IMR-90 (cell line): ENCODE results near the gene SLIT3. TPM values are rescaled to one million over a fixed set of nuclear protein-coding genes. Genes with fewer than 3 reads are reported as not detected.

Source experiments
- ATAC-seq: fragments of 200-7000 bp; cut with Tn5 transposase; 2 replicates; pipeline ENCODE4 v1.9.1; 2020; ENCODE audit warnings: low read depth, mild to moderate bottlenecking, moderate library complexity
- BruUV-seq: library from RNA; stranded (reverse); fragments of 400-500 nt; replicated peaks from 2 replicates; lab custom pipeline; 2021; lab: Mats Ljungman, UMichigan
- CTCF ChIA-PET: fragments of 300-600 bp; formaldehyde crosslinking; extraction: SDS; loops from one replicate; lab custom pipeline; 2021; ENCODE audit warnings: antibody characterized with exemption; lab: Yijun Ruan, JAX
- POLR2A ChIA-PET: fragments of 300-600 bp; sonication (Branson Sonifier 250); formaldehyde crosslinking; loops from one replicate; lab custom pipeline; 2022; ENCODE audit warnings: antibody characterized with exemption; ENCODE audit not compliant: unreplicated experiment; lab: Charles Lee
- DNase-seq: peaks from one replicate; pipeline ENCODE4 v3.0.0; 2013
- H2AFZ ChIP-seq: replicated peaks from 2 replicates; pipeline ENCODE3; 2013; ENCODE audit warnings: low read length, mild to moderate bottlenecking; ENCODE audit not compliant: poor library complexity
- H2AK5ac ChIP-seq: 2 replicates; pipeline ENCODE4 v1.6.1; 2013; ENCODE audit warnings: low read depth, low read length, inconsistent platforms
- H2AK9ac ChIP-seq: replicated peaks from 2 replicates; pipeline ENCODE3; 2013; ENCODE audit warnings: mild to moderate bottlenecking, low read depth, low read length, moderate library complexity; ENCODE audit not compliant: poor library complexity
- H2BK120ac ChIP-seq: 2 replicates; pipeline ENCODE4 v1.6.1; 2013; ENCODE audit warnings: low read depth, low read length, inconsistent platforms
- H2BK15ac ChIP-seq: 3 replicates; pipeline ENCODE4 v1.6.1; 2013; ENCODE audit warnings: low read depth, low read length, inconsistent platforms
- H2BK20ac ChIP-seq: 2 replicates; pipeline ENCODE4 v1.6.1; 2013; ENCODE audit warnings: low read depth, mild to moderate bottlenecking, inconsistent platforms, low read length, moderate library complexity
- H2BK5ac ChIP-seq: 2 replicates; pipeline ENCODE4 v1.6.1; 2013; ENCODE audit warnings: mild to moderate bottlenecking, low read depth, low read length, inconsistent platforms; ENCODE audit not compliant: poor library complexity, severe bottlenecking
- H3K14ac ChIP-seq: replicated peaks from 2 replicates; pipeline ENCODE4 v1.6.1; 2013; ENCODE audit warnings: low read depth, low read length, inconsistent platforms
- H3K18ac ChIP-seq: 2 replicates; pipeline ENCODE4 v1.6.1; 2013; ENCODE audit warnings: low read depth, low read length, control low read depth
- H3K23ac ChIP-seq: 2 replicates; pipeline ENCODE4 v1.6.1; 2013; ENCODE audit warnings: low read depth, low read length, inconsistent platforms
- H3K27ac ChIP-seq: 2 replicates; pipeline ENCODE4 v1.5.1; 2013; ENCODE audit warnings: mild to moderate bottlenecking, control low read depth, low read length; ENCODE audit not compliant: insufficient read depth
- H3K27me3 ChIP-seq: 2 replicates; pipeline ENCODE4 v1.6.1; 2013; ENCODE audit warnings: low read length; ENCODE audit not compliant: control insufficient read depth, insufficient read depth
- H3K36me3 ChIP-seq: 2 replicates; pipeline ENCODE4 v1.6.1; 2013; ENCODE audit warnings: low read length, mixed read lengths; ENCODE audit not compliant: control insufficient read depth, insufficient read depth
- H3K4ac ChIP-seq: 2 replicates; pipeline ENCODE4 v1.6.1; 2013; ENCODE audit warnings: low read depth, low read length, inconsistent platforms
- H3K4me1 ChIP-seq: 2 replicates; pipeline ENCODE4 v1.6.1; 2013; ENCODE audit warnings: low read length, mixed read lengths; ENCODE audit not compliant: control insufficient read depth, insufficient read depth
- H3K4me2 ChIP-seq: 2 replicates; pipeline ENCODE4 v1.6.1; 2013; ENCODE audit warnings: low read depth, mild to moderate bottlenecking, control low read depth, low read length, moderate library complexity
- H3K4me3 ChIP-seq: 2 replicates; pipeline ENCODE4 v1.5.1; 2013; ENCODE audit warnings: low read depth, mild to moderate bottlenecking, control low read depth, low read length, moderate library complexity; ENCODE audit not compliant: insufficient read depth
- H3K56ac ChIP-seq: 2 replicates; pipeline ENCODE4 v1.6.1; 2013; ENCODE audit warnings: low read length, inconsistent platforms; ENCODE audit not compliant: insufficient read depth; ENCODE audit errors: extremely low read depth
- H3K79me1 ChIP-seq, 2 experiments: 2 replicates each; pipeline ENCODE4 v1.6.1; 2013; ENCODE audit warnings: low read length in 2 of 2, inconsistent platforms in 1 of 2, low read depth in 1 of 2
- H3K9ac ChIP-seq: 2 replicates; pipeline ENCODE4 v1.6.1; 2013; ENCODE audit warnings: low read depth, low read length, control low read depth
- H3K9me1 ChIP-seq: 2 replicates; pipeline ENCODE4 v1.6.1; 2013; ENCODE audit warnings: low read length, inconsistent platforms; ENCODE audit not compliant: insufficient read depth
- H3K9me3 ChIP-seq: 2 replicates; pipeline ENCODE4 v1.6.1; 2013; ENCODE audit warnings: low read length; ENCODE audit not compliant: control insufficient read depth, insufficient read depth
- H4K20me1 ChIP-seq: 2 replicates; pipeline ENCODE4 v1.6.1; 2013; ENCODE audit warnings: low read length, inconsistent platforms; ENCODE audit not compliant: insufficient read depth
- H4K5ac ChIP-seq: 2 replicates; pipeline ENCODE4 v1.6.1; 2013; ENCODE audit warnings: mild to moderate bottlenecking, low read depth, low read length, control low read depth
- H4K8ac ChIP-seq, 2 experiments: 2 replicates each; pipeline ENCODE4 v1.6.1; 2013; ENCODE audit warnings: low read depth in 2 of 2, low read length in 2 of 2, control low read depth in 1 of 2, inconsistent platforms in 1 of 2
- H4K91ac ChIP-seq: 2 replicates; pipeline ENCODE4 v1.6.1; 2013; ENCODE audit warnings: low read depth, low read length, inconsistent platforms; ENCODE audit not compliant: insufficient read depth
- MXI1 ChIP-seq: IDR thresholded peaks from 2 replicates; pipeline ENCODE4 v1.6.1; 2012; ENCODE audit warnings: low read depth, mild to moderate bottlenecking, low read length, moderate library complexity, borderline replicate concordance
- whole genome bisulfite sequencing, 2 experiments: methylation state at CpG; one replicate each; pipeline versions ENCODE4 v1.1.5 to v1.1.7; 2013; ENCODE audit warnings: missing lambda C conversion rate in 2 of 2; ENCODE audit not compliant: insufficient read length in 1 of 2; ENCODE audit errors: extremely low coverage in 2 of 2; 5-methylcytosine and 5-hydroxymethylcytosine counted together
- dilution Hi-C: fragments of 300-500 bp; cut with HindIII; formaldehyde crosslinking; loops from one replicate; pipeline ENCODE4 v1.14.3; 2018; ENCODE audit warnings: low sequenced_read_pairs; ENCODE audit not compliant: unreplicated experiment
- in situ Hi-C: fragments of 300-500 bp; cut with MboI; formaldehyde crosslinking; loops from 3 replicates; pipeline ENCODE4 v1.14.3; 2019; ENCODE audit warnings: low sequenced_read_pairs, inconsistent platforms, mixed read lengths
- intact Hi-C: fragments of 100-400 bp; cut with micrococcal nuclease; formaldehyde crosslinking; loops from 2 replicates; pipeline ENCODE4 v1.10.0; 2022
- polyA plus RNA-seq, 3 experiments: library from polyadenylated mRNA; depleted of rRNA; stranded (reverse); fragments of >200 nt; gene quantifications; 2 replicates each; pipeline ENCODE4 v1.2.3, GENCODE V29; 2012; ENCODE audit warnings: low replicate concordance in 1 of 3
- total RNA-seq: library from RNA; depleted of rRNA; stranded (reverse); fragments of >200 nt; gene quantifications from 2 replicates; pipeline ENCODE4 v1.2.3, GENCODE V29; 2012

SLIT3 gene
- total and polyA plus RNA-seq, 2 of the 4 experiments (the other 2 are of a cell fraction) = 0.18 to 0.50 TPM

GRCh38 chr5:169050146-169050571 is 250.8 kb downstream of the SLIT3 start:
- POLR2A ChIA-PET = no interaction called here
- no peak overlapping the region for H3K23ac ChIP-seq
- H3K4me3 ChIP-seq = no peak overlapping the region
- DNase-seq (no peak), ATAC-seq (no peak)
- H3K9me1 ChIP-seq = no peaks in the 10 kb centered on the region
- H4K5ac ChIP-seq = no peak overlapping the region
- no peaks in the 10 kb centered on the region for H3K36me3 ChIP-seq
- no peak overlapping the region for H2AFZ ChIP-seq
- intact Hi-C loops (loop anchor here (5.0 kb wide), 1 partner anchor 947 kb away; no protein-coding TSS in a partner anchor), dilution Hi-C loops (no loop called here), in situ Hi-C loops (no loop called here)
- no peak for TF ChIP-seq MXI1
- H3K4me1 ChIP-seq = no peaks in the 10 kb centered on the region
- CTCF ChIA-PET = interaction anchor here (0.7 to 0.8 kb wide), 2 partner anchors 16 to 25 kb away, joined by 3 to 7 read pairs; no protein-coding TSS in a partner anchor
- BruUV-seq = no TSS peak
- no peak overlapping the region for H2AK5ac ChIP-seq
- no peak overlapping the region for H4K91ac ChIP-seq
- no peak overlapping the region for H2BK5ac ChIP-seq
- no peak overlapping the region for H2AK9ac ChIP-seq
- H3K9me3 ChIP-seq = peaks cover 2% of the 10 kb centered on the region; the same call in 1 of the 2 replicates
- H4K20me1 ChIP-seq = no peaks in the 10 kb centered on the region
- H3K4ac ChIP-seq = no peak overlapping the region
- WGBS, 2 experiments = no CpG with 5 or more reads among the region's 2 CpGs
- H3K14ac ChIP-seq = no peak overlapping the region
- no peak overlapping the region for H3K56ac ChIP-seq
- no peak overlapping the region for H3K18ac ChIP-seq
- H3K79me1 ChIP-seq = no peaks in the 10 kb centered on the region
- H2BK20ac ChIP-seq = no peak overlapping the region
- no peak overlapping the region for H3K27ac ChIP-seq
- no peak overlapping the region for H2BK120ac ChIP-seq
- H3K27me3 ChIP-seq = no peaks in the 10 kb centered on the region
- H4K8ac ChIP-seq = no peak overlapping the region
- H2BK15ac ChIP-seq = no peak overlapping the region
- no peak overlapping the region for H3K9ac ChIP-seq
- no peak overlapping the region for H3K4me2 ChIP-seq
